GM12892 (cell line): ENCODE results near the gene GPR173.

Source experiments
- DNase-seq: peaks from one replicate; pipeline ENCODE4 v3.0.0; 2011; ENCODE audit not compliant: insufficient read length
- FAIRE-seq: peaks from 2 replicates; lab custom pipeline; 2011; peaks lifted over from hg19 to GRCh38; lab: Jason Lieb, UNC
- POLR2A ChIP-seq: IDR thresholded peaks from 2 replicates; pipeline ENCODE4 v1.6.1; 2011; ENCODE audit warnings: low read depth, low read length, control low read depth
- POLR2AphosphoS5 ChIP-seq: IDR thresholded peaks from 2 replicates; pipeline ENCODE4 v1.6.1; 2011; ENCODE audit warnings: low read depth, low read length, control low read depth
- TAF1 ChIP-seq: IDR thresholded peaks from 2 replicates; pipeline ENCODE4 v1.6.1; 2011; ENCODE audit warnings: low read depth, mild to moderate bottlenecking, control low read depth, low read length, borderline replicate concordance

Gene GPR173

DNA sequence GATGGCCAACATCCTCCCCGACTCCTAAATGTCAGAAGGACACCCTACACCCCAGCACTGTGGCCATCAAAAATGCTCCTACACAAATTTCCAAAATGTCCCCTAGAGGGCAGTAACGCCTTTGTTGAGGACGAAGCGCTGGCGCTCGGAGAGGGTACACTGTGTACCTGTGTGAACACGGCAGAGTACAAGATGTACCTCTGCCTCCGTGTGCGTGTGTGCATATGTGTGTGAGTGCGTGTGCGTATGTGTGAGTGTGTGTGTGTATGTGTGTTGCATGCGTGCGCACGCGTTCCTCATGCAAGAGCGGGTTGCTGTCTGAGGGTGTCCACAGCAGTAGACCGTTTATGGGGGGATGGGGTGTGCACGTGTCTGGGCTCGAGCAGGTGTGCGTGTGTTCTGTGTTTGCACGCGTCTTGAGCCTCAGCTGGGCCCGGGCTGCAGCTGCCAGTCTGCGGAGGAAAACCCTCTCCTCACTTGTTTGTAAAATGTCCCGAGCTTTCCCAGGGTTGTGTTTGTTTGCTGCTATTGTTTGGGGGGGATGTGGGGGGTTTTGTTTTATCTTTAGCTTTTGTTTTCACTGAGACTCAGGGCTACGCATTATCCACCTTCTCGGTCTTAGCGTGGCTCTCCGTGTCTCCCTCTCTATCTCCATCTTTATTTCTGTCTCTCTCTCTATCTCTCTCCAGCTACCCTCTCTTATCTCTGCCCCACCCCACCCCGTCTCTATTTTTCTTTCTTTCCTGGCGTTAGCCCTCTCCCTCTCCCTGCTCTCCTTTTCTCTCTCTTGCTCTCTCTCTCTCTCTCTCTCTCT is 23.2 kb downstream of the GPR173 start:
- FAIRE-seq, result peak; percentile 94
- DNase-seq, result no peak
- TF ChIP-seq TAF1 (no peak), POLR2A (no peak), POLR2AphosphoS5 (no peak)

DNA sequence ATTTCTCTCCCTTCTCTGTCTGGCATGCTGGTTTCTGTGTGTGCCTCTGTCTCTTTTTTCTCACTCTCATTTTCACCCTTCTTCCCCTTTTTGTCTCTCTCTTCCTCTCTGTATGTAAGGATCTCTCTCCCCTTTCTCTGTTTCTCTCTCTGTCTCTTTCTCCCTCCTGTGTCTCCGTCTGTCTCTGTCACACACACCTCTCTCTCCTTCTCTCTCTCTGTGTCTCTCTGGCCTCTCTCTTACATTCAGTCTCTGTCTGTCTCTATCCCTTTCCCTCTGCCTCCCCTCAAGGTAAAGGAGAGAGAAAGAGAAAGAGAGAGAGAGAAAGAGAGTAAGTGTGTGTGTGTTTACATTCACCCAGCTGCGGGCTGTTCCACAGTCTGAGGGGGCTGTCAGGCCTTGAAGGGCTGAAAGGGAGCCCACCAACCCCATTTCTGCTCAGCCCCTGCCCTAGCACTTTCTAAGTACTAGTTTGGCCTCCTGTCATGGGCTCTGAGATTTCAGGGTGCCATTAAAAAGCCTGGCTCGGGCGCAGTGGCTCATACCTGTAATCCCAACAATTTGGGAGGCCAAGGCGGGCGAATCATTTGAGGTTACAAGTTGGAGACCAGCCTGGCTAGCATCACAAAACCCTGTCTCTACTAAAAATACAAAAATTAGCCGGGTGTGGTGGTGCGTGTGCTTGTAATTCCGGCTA is 24.0 kb downstream of the GPR173 start:
- TF ChIP-seq POLR2A (no peak), POLR2AphosphoS5 (no peak), TAF1 (no peak)
- DNase-seq (no peak), FAIRE-seq (peak; percentile 64)

DNA sequence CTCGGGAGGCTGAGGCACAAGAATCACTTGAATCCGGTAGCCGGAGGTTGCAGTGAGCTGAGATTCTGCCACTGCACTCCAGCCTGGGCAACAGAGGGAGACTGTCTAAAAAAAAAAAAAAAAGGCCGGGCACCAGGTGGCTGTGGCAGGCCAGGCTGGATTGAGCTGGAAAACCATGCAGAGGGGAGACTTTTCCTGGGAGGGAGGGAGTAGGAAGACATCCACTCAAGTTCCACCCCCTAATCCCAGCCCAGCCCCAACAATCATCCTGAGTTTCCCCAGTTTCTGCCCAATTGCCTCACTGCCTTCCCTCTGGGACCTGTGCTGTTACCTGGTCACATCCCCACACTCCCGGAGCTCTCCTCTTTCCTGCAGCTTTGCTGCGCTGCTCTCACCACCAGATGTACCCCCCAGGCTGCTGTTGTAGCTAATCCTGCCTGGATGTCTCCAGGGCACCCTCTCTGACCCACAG is 24.6 kb downstream of the GPR173 start:
- DNase-seq (no peak), FAIRE-seq (no peak)
- no peak for TF ChIP-seq POLR2AphosphoS5
- TF ChIP-seq TAF1, result no peak
- no peak for TF ChIP-seq POLR2A

DNA sequence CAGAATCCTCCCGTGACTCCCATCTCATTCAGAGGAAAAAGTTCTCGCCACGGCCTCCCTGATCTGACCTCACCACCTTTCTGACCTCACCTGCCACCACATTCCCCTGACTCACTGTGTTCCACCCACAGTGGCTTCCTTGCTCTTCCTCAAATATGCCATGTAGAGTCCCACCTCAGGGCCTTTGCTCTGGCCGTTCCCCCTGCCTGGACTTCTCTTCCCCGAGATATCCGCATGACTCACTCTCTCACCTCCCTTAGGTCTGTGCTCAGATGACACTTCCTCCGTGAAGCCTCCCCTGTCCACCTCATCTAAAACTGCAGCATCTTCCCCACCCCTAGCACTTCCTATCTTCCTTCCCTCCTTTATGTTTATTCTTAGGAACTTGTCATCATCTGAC is 26.4 kb downstream of the GPR173 start:
- TF ChIP-seq POLR2A, result no peak
- TF ChIP-seq POLR2AphosphoS5, result no peak
- TF ChIP-seq TAF1, result no peak
- DNase-seq (no peak), FAIRE-seq (no peak)

DNA sequence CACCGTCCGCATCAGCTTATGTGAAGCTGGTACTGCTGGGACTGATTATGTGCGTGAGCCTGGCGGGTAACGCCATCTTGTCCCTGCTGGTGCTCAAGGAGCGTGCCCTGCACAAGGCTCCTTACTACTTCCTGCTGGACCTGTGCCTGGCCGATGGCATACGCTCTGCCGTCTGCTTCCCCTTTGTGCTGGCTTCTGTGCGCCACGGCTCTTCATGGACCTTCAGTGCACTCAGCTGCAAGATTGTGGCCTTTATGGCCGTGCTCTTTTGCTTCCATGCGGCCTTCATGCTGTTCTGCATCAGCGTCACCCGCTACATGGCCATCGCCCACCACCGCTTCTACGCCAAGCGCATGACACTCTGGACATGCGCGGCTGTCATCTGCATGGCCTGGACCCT is 28.1 kb downstream of the GPR173 start:
- no peak for FAIRE-seq
- no peak for TF ChIP-seq POLR2A
- no peak for TF ChIP-seq TAF1
- TF ChIP-seq POLR2AphosphoS5, result no peak
- no peak for DNase-seq

DNA sequence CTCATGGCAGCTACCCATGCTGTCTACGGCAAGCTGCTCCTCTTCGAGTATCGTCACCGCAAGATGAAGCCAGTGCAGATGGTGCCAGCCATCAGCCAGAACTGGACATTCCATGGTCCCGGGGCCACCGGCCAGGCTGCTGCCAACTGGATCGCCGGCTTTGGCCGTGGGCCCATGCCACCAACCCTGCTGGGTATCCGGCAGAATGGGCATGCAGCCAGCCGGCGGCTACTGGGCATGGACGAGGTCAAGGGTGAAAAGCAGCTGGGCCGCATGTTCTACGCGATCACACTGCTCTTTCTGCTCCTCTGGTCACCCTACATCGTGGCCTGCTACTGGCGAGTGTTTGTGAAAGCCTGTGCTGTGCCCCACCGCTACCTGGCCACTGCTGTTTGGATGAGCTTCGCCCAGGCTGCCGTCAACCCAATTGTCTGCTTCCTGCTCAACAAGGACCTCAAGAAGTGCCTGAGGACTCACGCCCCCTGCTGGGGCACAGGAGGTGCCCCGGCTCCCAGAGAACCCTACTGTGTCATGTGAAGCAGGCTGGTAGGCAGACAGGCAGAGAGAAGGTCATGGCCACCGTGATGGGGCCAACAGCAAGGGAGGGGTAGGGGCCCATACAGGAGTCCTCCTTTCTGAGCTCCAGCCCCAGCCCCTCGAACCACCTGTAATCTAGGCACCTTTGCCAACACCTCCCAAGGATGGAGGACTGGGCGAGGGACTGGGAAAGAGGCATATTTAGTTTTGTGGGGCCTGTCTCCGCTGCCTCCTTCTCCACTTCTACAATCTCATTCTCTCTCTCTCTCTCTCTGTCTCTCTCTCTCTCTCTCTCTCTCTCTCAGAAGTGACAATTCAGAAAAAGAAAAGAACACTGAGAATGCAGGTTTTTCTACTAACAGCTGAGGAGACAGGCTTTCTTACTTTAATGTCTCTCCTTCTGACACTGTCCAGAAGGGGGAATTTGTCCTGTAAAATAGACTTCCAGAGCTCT is 28.9 kb downstream of the GPR173 start:
- TF ChIP-seq TAF1 (no peak), POLR2A (no peak), POLR2AphosphoS5 (no peak)
- no peak for FAIRE-seq
- no peak for DNase-seq

DNA sequence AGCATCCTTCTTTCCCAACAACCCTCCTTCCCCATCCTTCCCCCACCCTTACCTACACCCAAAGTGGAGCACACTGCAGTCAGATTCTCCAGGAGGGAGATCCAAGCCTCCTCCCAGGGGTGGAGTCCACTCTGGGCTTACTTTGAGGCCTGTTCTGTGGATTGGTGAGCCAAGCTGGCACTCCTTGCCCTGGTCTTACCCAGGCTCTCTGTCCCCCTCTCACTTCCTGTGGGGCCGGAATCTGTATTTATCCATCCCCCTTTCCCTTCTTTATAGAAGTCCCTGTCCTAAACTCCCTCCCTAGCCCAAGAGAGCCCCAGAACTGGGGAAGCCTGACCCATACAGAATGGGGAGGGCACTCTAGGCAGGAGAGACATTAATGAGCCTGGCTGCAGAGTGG is 30.4 kb downstream of the GPR173 start:
- no peak for FAIRE-seq

DNA sequence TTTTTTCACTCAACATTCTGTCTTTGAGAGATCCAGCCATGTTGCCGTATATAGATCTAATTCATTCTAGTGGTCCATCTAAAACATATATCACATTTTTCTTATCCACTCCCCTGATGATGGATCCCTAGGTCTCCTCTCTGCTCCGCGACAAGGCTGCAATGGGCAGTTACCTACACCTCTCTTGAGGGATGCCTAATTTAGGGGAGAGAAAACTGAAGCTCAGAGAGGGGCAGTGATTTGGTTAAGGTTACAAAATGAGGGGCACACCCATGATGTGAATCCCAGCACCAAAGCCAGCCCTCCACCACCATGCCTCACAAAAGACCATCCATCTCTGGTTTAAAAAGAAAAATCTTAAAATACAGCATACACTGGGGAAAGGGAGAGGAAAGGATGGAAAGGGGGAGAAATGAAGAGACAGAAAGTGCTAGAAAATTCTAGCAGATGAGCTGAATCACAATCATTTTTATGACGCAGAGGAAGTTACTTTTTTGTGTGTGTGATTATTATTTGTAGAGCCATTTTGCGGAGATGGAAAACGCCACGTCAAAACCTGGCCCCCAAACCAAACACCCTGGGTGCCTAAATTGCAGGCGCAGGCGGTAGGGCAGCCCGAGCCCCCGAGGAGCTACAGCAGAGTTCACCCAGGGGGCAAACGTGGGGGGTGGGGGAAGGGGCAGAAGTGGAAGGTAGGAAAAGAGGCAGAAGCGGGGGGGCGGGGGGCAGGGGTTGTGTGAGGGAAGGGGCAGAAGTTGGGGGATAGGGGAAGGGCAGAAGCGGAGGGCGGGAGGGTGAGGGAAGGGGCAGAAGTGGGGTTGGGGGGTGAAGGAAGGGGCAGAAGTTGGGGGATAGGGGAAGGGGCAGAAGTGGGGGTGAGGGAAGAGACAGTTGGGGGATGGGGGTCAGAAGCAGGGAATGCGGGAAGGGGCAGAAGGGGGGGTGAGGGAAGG is 32.3 kb downstream of the GPR173 start:
- FAIRE-seq, result no peak

More for the DNA sequence above, 30.4 kb downstream of the GPR173 start:
- no peak for TF ChIP-seq POLR2AphosphoS5
- no peak for DNase-seq

DNA sequence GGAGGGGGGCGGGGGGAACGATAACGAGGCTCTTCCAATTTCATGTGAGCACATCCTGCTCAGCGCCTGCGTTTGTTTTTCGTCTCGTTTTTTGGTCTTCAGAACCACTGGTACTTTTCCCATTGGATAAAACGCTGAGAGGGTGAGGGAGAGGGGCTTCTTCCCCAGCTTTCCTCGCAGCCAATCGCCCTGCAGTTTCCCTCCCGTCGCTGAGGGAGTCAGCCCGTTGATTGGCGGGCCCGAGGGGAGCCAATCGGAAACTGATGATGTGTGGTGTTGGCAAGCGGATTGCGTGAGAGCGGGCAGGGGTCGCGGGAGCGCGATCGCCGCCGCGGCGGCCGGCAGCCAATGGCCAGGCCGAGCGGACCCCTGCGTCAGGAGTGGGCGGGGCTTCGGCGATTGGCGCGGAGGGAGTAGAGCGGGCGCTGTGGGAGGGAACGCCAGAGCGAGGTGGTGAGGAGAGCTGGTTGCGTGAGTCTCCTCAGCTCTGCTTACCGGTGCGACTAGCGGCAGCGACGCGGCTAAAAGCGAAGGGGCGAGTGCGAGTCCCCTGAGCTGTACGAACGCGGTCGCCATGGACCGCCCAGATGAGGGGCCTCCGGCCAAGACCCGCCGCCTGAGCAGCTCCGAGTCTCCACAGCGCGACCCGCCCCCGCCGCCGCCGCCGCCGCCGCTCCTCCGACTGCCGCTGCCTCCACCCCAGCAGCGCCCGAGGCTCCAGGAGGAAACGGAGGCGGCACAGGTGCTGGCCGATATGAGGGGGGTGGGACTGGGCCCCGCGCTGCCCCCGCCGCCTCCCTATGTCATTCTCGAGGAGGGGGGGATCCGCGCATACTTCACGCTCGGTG is 33.6 kb downstream of the GPR173 start, which contains the start of gene TSPYL2:
TSS of gene TSPYL2 (plus strand) at position 443 of the 848 bp plus-strand sequence. CDS start at position 575, 132 bp downstream.
- FAIRE-seq (peak; percentile 95), DNase-seq (peak; percentile 87)
- peak; percentile 99 for TF ChIP-seq POLR2A
- peak; percentile 99 for TF ChIP-seq POLR2AphosphoS5
- TF ChIP-seq TAF1, result peak; percentile 76

More for the DNA sequence above, 32.3 kb downstream of the GPR173 start:
- no peak for DNase-seq
- no peak for TF ChIP-seq POLR2AphosphoS5
- no peak for TF ChIP-seq TAF1
- TF ChIP-seq POLR2A, result no peak

DNA sequence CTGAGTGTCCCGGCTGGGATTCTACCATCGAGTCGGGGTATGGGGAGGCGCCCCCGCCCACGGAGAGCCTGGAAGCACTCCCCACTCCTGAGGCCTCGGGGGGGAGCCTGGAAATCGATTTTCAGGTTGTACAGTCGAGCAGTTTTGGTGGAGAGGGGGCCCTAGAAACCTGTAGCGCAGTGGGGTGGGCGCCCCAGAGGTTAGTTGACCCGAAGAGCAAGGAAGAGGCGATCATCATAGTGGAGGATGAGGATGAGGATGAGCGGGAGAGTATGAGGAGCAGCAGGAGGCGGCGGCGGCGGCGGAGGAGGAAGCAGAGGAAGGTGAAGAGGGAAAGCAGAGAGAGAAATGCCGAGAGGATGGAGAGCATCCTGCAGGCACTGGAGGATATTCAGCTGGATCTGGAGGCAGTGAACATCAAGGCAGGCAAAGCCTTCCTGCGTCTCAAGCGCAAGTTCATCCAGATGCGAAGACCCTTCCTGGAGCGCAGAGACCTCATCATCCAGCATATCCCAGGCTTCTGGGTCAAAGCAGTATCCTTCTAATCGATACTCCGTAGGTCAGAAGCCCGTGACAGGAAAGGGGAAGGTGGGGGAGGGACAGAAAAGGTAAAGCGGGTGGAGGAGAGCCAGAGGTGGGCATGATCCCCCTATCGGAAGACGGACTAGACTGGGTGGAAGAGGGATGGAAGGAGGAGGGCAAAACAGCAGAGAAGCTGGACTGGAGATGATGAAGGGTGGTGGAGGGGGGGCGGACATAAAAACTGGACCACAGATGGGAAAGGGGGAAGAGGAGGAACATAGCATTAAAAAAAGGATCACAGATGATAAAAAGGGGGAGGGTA is 34.4 kb downstream of the GPR173 start:
- TF ChIP-seq POLR2AphosphoS5 (no peak), POLR2A (no peak), TAF1 (no peak)
- DNase-seq (no peak), FAIRE-seq (no peak)
